ENCODE measurements around the gene SLC6A1.
"Not testable (repeated sequence)": the region's sequence is repeated elsewhere in the genome, so short reads cannot be mapped to it uniquely, and the experiment has no call there.

Gene SLC6A1

GRCh38 chr3:11071096-11071755 is 78.7 kb downstream of the SLC6A1 start:
- no peaks in the 10 kb centered on the region for H3K4me1 ChIP-seq (ENCODE audit: insufficient read depth, insufficient read length)
- H3K9me3 ChIP-seq (ENCODE audit: insufficient read depth, low read length): peaks cover 42% of the 10 kb centered on the region
- TF ChIP-seq SUZ12 (IDR thresholded peaks at IDR 0.05; ENCODE audit: extremely low read depth, insufficient read depth, insufficient read length) (no peak), YY1 (IDR thresholded peaks at IDR 0.05; ENCODE audit: insufficient read depth, insufficient read length) (no peak), ZNF274 (IDR thresholded peaks at IDR 0.05; ENCODE audit: low read depth, low read length) (no peak)
- H3K9ac ChIP-seq (ENCODE audit: insufficient read length, low read depth): no peak overlapping the region
- DNase-seq (ENCODE audit: low read depth, low spot score): no peak
- H3K27me3 ChIP-seq (ENCODE audit: insufficient read depth, insufficient read length): no peaks in the 10 kb centered on the region
- no peak overlapping the region for H3K4me3 ChIP-seq (ENCODE audit: insufficient read length, low read depth)
- no peaks in the 10 kb centered on the region for H3K36me3 ChIP-seq (ENCODE audit: insufficient read depth, insufficient read length, low read length)

- Histone ChIP-seq H3K27me3 (ENCODE audit: insufficient read depth, insufficient read length) (no peaks in the 10 kb centered on the region), H3K9me3 (ENCODE audit: insufficient read depth, low read length) (peaks cover 39% of the 10 kb centered on the region), H3K4me1 (ENCODE audit: insufficient read depth, insufficient read length) (no peaks in the 10 kb centered on the region), H3K36me3 (ENCODE audit: insufficient read depth, insufficient read length, low read length) (no peaks in the 10 kb centered on the region), H3K9ac (ENCODE audit: insufficient read length, low read depth) (no peak overlapping the region), H3K4me3 (ENCODE audit: insufficient read length, low read depth) (no peak overlapping the region)
- no peak for DNase-seq (ENCODE audit: low read depth, low spot score)
- TF ChIP-seq SUZ12 (IDR thresholded peaks at IDR 0.05; ENCODE audit: extremely low read depth, insufficient read depth, insufficient read length) (no peak), ZNF274 (IDR thresholded peaks at IDR 0.05; ENCODE audit: low read depth, low read length) (no peak), YY1 (IDR thresholded peaks at IDR 0.05; ENCODE audit: insufficient read depth, insufficient read length) (no peak)
Observed at GRCh38 chr3:11072631-11073030, 80.1 kb downstream of the SLC6A1 start.

DNA sequence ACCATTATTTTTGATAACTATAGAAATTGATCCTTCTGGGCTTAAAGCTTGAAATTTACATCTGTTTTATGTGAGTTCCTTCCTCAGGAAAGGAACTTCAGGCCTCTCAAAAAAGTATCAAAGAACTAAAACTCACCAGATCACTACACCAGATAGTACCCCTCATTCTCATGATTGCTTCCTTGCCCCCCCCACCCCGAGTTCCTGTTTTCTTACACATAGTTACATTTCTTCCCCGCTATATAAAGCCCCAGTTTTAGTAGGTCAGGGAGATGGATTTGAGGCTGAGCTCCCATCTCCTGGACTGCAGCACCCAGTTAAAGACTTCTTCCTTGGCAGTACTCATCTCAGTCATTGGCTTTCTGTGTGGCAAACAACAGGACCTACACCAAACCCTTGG is 81.5 kb downstream of the SLC6A1 start:
- H3K27me3 ChIP-seq (ENCODE audit: insufficient read depth, insufficient read length): no peaks in the 10 kb centered on the region
- no peak for DNase-seq (ENCODE audit: low read depth, low spot score)
- H3K4me3 ChIP-seq (ENCODE audit: insufficient read length, low read depth): no peak overlapping the region
- H3K9me3 ChIP-seq (ENCODE audit: insufficient read depth, low read length): peaks cover 32% of the 10 kb centered on the region
- H3K4me1 ChIP-seq (ENCODE audit: insufficient read depth, insufficient read length): no peaks in the 10 kb centered on the region
- H3K9ac ChIP-seq (ENCODE audit: insufficient read length, low read depth): no peak overlapping the region
- TF ChIP-seq YY1 (IDR thresholded peaks at IDR 0.05; ENCODE audit: insufficient read depth, insufficient read length): no peak
- TF ChIP-seq SUZ12 (IDR thresholded peaks at IDR 0.05; ENCODE audit: extremely low read depth, insufficient read depth, insufficient read length): no peak
- TF ChIP-seq ZNF274 (IDR thresholded peaks at IDR 0.05; ENCODE audit: low read depth, low read length): no peak
- no peaks in the 10 kb centered on the region for H3K36me3 ChIP-seq (ENCODE audit: insufficient read depth, insufficient read length, low read length)

DNA sequence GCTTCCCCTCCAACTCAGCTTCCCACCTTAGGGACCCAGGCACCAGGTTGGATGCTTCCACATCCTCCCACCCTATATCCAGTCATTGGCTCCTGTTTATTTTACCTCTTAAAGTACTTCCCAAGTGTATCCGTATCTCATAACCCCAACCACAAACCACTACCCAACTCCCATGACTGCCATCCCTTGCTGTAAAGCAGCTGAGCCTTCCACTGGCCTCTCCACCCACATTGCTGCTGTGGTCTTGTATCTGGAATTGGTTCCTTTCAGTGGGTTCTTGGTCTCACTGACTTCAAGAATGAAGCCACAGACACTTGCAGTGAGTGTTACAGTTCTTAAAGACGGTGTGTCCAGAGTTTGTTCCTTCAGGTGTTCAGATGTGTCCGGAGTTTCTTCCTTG is 81.9 kb downstream of the SLC6A1 start:
- Histone ChIP-seq H3K4me1 (ENCODE audit: insufficient read depth, insufficient read length) (no peaks in the 10 kb centered on the region), H3K36me3 (ENCODE audit: insufficient read depth, insufficient read length, low read length) (no peaks in the 10 kb centered on the region), H3K4me3 (ENCODE audit: insufficient read length, low read depth) (no peak overlapping the region), H3K9ac (ENCODE audit: insufficient read length, low read depth) (no peak overlapping the region), H3K27me3 (ENCODE audit: insufficient read depth, insufficient read length) (no peaks in the 10 kb centered on the region), H3K9me3 (ENCODE audit: insufficient read depth, low read length) (peaks cover 32% of the 10 kb centered on the region)
- TF ChIP-seq SUZ12 (IDR thresholded peaks at IDR 0.05; ENCODE audit: extremely low read depth, insufficient read depth, insufficient read length): no peak
- TF ChIP-seq ZNF274 (IDR thresholded peaks at IDR 0.05; ENCODE audit: low read depth, low read length): no peak
- TF ChIP-seq YY1 (IDR thresholded peaks at IDR 0.05; ENCODE audit: insufficient read depth, insufficient read length): no peak
- no peak for DNase-seq (ENCODE audit: low read depth, low spot score)

GRCh38 chr3:11075122-11075521 is 82.6 kb downstream of the SLC6A1 start:
- not testable (repeated sequence) for DNase-seq (ENCODE audit: low read depth, low spot score); H3K27me3 ChIP-seq (ENCODE audit: insufficient read depth, insufficient read length); H3K9ac ChIP-seq (ENCODE audit: insufficient read length, low read depth); H3K4me1 ChIP-seq (ENCODE audit: insufficient read depth, insufficient read length); H3K36me3 ChIP-seq (ENCODE audit: insufficient read depth, insufficient read length, low read length); H3K4me3 ChIP-seq (ENCODE audit: insufficient read length, low read depth)
- peaks cover 32% of the 10 kb centered on the region for H3K9me3 ChIP-seq (ENCODE audit: insufficient read depth, low read length)

DNA sequence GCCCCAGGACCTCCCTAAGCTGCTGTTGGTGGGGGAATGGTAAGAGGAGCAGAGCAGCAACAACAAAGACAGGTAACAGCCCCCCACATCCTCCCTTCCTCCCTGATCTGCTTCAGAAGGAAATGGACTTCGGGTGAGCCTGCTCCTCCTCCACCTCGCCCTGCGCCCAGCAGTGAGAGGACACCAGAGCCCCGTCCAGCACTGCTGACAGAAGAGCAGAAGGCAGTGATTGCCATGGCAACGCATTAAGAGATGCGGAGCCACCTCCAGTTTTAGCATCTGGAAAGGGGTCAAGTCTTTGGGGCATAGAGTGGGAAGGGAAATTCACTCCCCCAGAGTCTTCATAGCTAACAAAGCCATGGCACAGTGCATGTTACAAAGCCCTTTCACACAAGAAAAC is 84.2 kb downstream of the SLC6A1 start:
- Histone ChIP-seq H3K4me3 (ENCODE audit: insufficient read length, low read depth) (no peak overlapping the region), H3K9ac (ENCODE audit: insufficient read length, low read depth) (no peak overlapping the region), H3K4me1 (ENCODE audit: insufficient read depth, insufficient read length) (no peaks in the 10 kb centered on the region), H3K9me3 (ENCODE audit: insufficient read depth, low read length) (peaks cover 22% of the 10 kb centered on the region), H3K27me3 (ENCODE audit: insufficient read depth, insufficient read length) (no peaks in the 10 kb centered on the region), H3K36me3 (ENCODE audit: insufficient read depth, insufficient read length, low read length) (no peaks in the 10 kb centered on the region)
- no peak for DNase-seq (ENCODE audit: low read depth, low spot score)
- TF ChIP-seq ZNF274 (IDR thresholded peaks at IDR 0.05; ENCODE audit: low read depth, low read length) (no peak), SUZ12 (IDR thresholded peaks at IDR 0.05; ENCODE audit: extremely low read depth, insufficient read depth, insufficient read length) (no peak)

DNA sequence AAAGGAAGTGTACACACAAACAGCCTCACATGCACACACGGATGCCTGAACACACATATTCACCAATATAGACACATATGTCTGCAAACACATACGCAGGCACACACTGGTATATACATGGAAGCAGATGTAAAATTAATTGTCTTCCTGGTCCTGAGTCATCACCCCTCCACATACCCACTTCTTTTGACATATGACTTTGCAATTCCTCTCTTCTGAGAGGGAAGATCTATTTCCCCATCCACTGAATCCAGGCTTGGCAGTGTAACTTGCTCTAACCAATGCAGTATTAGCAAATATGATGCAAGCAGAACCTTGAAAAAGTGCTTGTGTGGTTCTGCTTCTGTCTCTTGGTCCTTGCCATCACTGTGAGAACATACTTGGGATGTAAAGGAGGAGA is 84.9 kb downstream of the SLC6A1 start:
- H3K9ac ChIP-seq (ENCODE audit: insufficient read length, low read depth): no peak overlapping the region
- no peaks in the 10 kb centered on the region for H3K27me3 ChIP-seq (ENCODE audit: insufficient read depth, insufficient read length)
- H3K36me3 ChIP-seq (ENCODE audit: insufficient read depth, insufficient read length, low read length): no peaks in the 10 kb centered on the region
- TF ChIP-seq SUZ12 (IDR thresholded peaks at IDR 0.05; ENCODE audit: extremely low read depth, insufficient read depth, insufficient read length) (no peak), ZNF274 (IDR thresholded peaks at IDR 0.05; ENCODE audit: low read depth, low read length) (no peak), YY1 (IDR thresholded peaks at IDR 0.05; ENCODE audit: insufficient read depth, insufficient read length) (no peak)
- no peaks in the 10 kb centered on the region for H3K4me1 ChIP-seq (ENCODE audit: insufficient read depth, insufficient read length)
- H3K4me3 ChIP-seq (ENCODE audit: insufficient read length, low read depth): no peak overlapping the region
- H3K9me3 ChIP-seq (ENCODE audit: insufficient read depth, low read length): peaks cover 14% of the 10 kb centered on the region
- DNase-seq (ENCODE audit: low read depth, low spot score): no peak
